ENCODE results near the gene CYTH4. TPM values are rescaled to one million over a fixed set of nuclear protein-coding genes. Genes with fewer than 3 reads are reported as not detected.

The CYTH4 gene
- total RNA-seq, 1 experiment from 2014 or later: 3.8 TPM

DNA sequence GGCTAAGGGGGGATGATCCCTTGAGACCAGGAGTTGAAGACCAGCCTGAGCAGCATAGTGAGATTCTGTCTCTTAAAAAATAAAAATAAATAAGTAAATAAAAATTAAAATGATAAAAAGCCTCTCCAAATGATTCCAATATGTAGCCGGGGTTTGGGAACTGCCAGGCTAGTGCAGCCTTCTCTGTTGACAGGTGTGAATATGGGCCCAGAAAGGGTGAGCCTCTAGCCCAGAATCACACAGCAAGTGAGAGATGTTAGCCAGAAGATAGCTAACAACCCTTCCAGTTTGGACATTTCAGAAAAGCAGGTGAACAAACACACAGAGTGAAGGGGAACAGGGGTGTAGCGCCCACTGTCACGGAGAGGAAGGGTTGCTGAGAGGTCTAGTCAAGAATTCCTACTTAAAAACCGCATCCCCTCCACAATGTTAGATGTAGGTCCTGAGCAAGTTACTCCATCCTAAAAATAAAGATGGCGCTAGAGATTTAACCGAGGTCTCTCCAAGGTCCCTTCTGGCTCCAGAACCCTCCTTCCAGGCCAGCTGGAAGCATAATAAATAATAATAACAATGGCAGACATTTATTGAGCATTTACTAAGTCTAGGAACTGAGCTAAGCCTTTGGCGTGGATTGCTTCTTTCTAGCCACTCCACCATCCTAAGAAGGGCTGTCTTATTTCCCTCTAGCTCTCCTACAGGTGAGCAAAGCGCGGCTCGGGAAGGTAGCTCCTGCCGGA is 51.6 kb downstream of the CYTH4 start:
- ATAC-seq: no peak
- no peaks in the 10 kb centered on the region for H3K9me2 ChIP-seq (ENCODE audit: insufficient read depth)
- TF ChIP-seq SIN3A (IDR thresholded peaks at IDR 0.05; ENCODE audit: low read depth) (no peak), JUND (IDR thresholded peaks at IDR 0.05) (no peak), ZFX (IDR thresholded peaks at IDR 0.05) (no peak), CBX3 (IDR thresholded peaks at IDR 0.05; ENCODE audit: low read depth) (no peak), TCF7L2 (IDR thresholded peaks at IDR 0.05; ENCODE audit: borderline replicate concordance, extremely low read depth, insufficient read depth, insufficient read length) (no peak), EGR1 (IDR thresholded peaks at IDR 0.05; ENCODE audit: low read depth) (no peak), ZNF274 (IDR thresholded peaks at IDR 0.05; ENCODE audit: low read depth, low read length) (no peak), ZBTB33 (IDR thresholded peaks at IDR 0.05; ENCODE audit: extremely low read depth, insufficient replicate concordance, low read length) (no peak), SRF (IDR thresholded peaks at IDR 0.05; ENCODE audit: low read depth) (no peak)
- TF ChIP-seq, protein P1, sequence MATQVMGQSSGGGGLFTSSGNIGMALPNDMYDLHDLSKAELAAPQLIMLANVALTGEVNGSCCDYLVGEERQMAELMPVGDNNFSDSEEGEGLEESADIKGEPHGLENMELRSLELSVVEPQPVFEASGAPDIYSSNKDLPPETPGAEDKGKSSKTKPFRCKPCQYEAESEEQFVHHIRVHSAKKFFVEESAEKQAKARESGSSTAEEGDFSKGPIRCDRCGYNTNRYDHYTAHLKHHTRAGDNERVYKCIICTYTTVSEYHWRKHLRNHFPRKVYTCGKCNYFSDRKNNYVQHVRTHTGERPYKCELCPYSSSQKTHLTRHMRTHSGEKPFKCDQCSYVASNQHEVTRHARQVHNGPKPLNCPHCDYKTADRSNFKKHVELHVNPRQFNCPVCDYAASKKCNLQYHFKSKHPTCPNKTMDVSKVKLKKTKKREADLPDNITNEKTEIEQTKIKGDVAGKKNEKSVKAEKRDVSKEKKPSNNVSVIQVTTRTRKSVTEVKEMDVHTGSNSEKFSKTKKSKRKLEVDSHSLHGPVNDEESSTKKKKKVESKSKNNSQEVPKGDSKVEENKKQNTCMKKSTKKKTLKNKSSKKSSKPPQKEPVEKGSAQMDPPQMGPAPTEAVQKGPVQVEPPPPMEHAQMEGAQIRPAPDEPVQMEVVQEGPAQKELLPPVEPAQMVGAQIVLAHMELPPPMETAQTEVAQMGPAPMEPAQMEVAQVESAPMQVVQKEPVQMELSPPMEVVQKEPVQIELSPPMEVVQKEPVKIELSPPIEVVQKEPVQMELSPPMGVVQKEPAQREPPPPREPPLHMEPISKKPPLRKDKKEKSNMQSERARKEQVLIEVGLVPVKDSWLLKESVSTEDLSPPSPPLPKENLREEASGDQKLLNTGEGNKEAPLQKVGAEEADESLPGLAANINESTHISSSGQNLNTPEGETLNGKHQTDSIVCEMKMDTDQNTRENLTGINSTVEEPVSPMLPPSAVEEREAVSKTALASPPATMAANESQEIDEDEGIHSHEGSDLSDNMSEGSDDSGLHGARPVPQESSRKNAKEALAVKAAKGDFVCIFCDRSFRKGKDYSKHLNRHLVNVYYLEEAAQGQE (IDR thresholded peaks at IDR 0.05; ENCODE audit: low read depth): no peak
- TF ChIP-seq, protein P2, sequence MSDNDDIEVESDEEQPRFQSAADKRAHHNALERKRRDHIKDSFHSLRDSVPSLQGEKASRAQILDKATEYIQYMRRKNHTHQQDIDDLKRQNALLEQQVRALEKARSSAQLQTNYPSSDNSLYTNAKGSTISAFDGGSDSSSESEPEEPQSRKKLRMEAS (IDR thresholded peaks at IDR 0.05): no peak
- TF ChIP-seq, protein P3, sequence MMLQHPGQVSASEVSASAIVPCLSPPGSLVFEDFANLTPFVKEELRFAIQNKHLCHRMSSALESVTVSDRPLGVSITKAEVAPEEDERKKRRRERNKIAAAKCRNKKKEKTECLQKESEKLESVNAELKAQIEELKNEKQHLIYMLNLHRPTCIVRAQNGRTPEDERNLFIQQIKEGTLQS (IDR thresholded peaks at IDR 0.05): no peak
- no peak overlapping the region for H3K4me2 ChIP-seq (ENCODE audit: low read length)
- no peaks in the 10 kb centered on the region for H3K9me3 ChIP-seq (ENCODE audit: control insufficient read depth in 1 of 2, insufficient read depth in 1 of 2, low read depth in 1 of 2, low read length in 2 of 2)
- no peak overlapping the region for H2AFZ ChIP-seq (ENCODE audit: low read depth, low read length, poor library complexity, severe bottlenecking)
- H3K27me3 ChIP-seq (ENCODE audit: insufficient read depth, low read length): no peaks in the 10 kb centered on the region
- CTCF ChIA-PET: interaction anchor here (1.0 kb wide), 1 partner anchor 108 kb away, joined by 3 read pairs; no protein-coding TSS in a partner anchor
- no peak overlapping the region for H3K4me3 ChIP-seq (replicated peaks in 1 of 2; ENCODE audit: low read depth in 1 of 2, low read length in 2 of 2)
- BruUV-seq (replicated peaks): no TSS peak
- intact Hi-C loops (cut with micrococcal nuclease): no loop called here
- RAD21 ChIA-PET (ENCODE audit: low non-redundant PET in 1 of 2, low total read pairs in 2 of 2, uncharacterized antibody in 2 of 2, unreplicated experiment in 2 of 2): interaction anchor here in 1 of 2 experiments (0.7 kb wide), 1 partner anchor 17 kb away, joined by 3 read pairs; no protein-coding TSS in a partner anchor
- H4K20me1 ChIP-seq (ENCODE audit: insufficient read depth): no peaks in the 10 kb centered on the region
- no peaks in the 10 kb centered on the region for H3K79me2 ChIP-seq (ENCODE audit: insufficient read depth, low read length)
- POLR2A ChIA-PET: no interaction called here
- no peaks in the 10 kb centered on the region for H3K36me3 ChIP-seq (ENCODE audit: control insufficient read depth in 1 of 2, insufficient read depth in 2 of 2, low read length in 2 of 2)
- H3K27ac ChIP-seq (ENCODE audit: low read depth, low read length): 0 out of 2 replicates have a peak overlapping the region, but pooled peaks have one; percentile 100
- DNase-seq (ENCODE audit: low read depth, low spot score): no peak
- H3K9ac ChIP-seq (ENCODE audit: low read length): no peak overlapping the region
- H3K4me1 ChIP-seq (ENCODE audit: control insufficient read depth in 1 of 2, insufficient read depth in 2 of 2, low read length in 2 of 2): peaks cover 79 to 96% of the 10 kb centered on the region in 2 experiments

Data from HCT116 (cell line).